DOHH2 (cell line): Measurements from ENCODE around the gene THAP12.

Experiments used
- CTCF ChIP-seq: fragments of 200-600 bp; sonication (generic); IDR thresholded peaks from one replicate; pipeline ENCODE4 v1.5.1; 2014; ENCODE audit warnings: antibody characterized with exemption, mild to moderate bottlenecking, low read depth, low read length; ENCODE audit not compliant: poor library complexity, severe bottlenecking
- EZH2phosphoT487 ChIP-seq: fragments of 200-600 bp; sonication (generic); IDR thresholded peaks from 2 replicates; pipeline ENCODE4 v1.6.1; 2017; ENCODE audit warnings: borderline replicate concordance, mild to moderate bottlenecking, antibody characterized with exemption, low read length, moderate library complexity, mixed read lengths

- no peak for TF ChIP-seq CTCF
- no peak for TF ChIP-seq EZH2phosphoT487
Measured at GRCh38 chr11:76315182-76315853, 65.6 kb downstream of the THAP12 start.
